Activated CD8-positive, alpha-beta T cell treated with anti-CD3 and anti-CD28 coated beads, Interleukin-2, amount 10 ng/mL, durations not matched to agents 7 days and 5 days (primary cell): ENCODE results near the gene PADI4. TPM values are rescaled to one million over a fixed set of nuclear protein-coding genes. Genes with fewer than 3 reads are reported as not detected.

ENCODE experiments used
- ATAC-seq: fragments of 150-1000 bp; cut with Tn5 transposase; one replicate; pipeline ENCODE4 v1.10.0; 2021; ENCODE audit warnings: moderate library complexity
- CTCF ChIA-PET: fragments of 350-600 bp; sonication (Branson Sonifier 250); formaldehyde crosslinking; loops from one replicate; lab custom pipeline; 2021; ENCODE audit warnings: antibody characterized with exemption; lab: Charles Lee
- POLR2A ChIA-PET: fragments of 350-600 bp; sonication (Branson Sonifier 250); formaldehyde crosslinking; loops from one replicate; lab custom pipeline; 2021; ENCODE audit warnings: antibody characterized with exemption; lab: Charles Lee
- DNase-seq: peaks from one replicate; pipeline ENCODE4 v3.0.0-alpha.2; 2020
- H3K27ac Mint-ChIP-seq: one replicate; pipeline ENCODE4 v1.8.0; 2021; ENCODE audit warnings: mild to moderate bottlenecking, mixed read lengths
- H3K27me3 Mint-ChIP-seq: one replicate; pipeline ENCODE4 v1.8.0; 2021; ENCODE audit warnings: low read depth, mixed read lengths
- H3K36me3 Mint-ChIP-seq: one replicate; pipeline ENCODE4 v1.8.0; 2021; ENCODE audit warnings: low read depth, mixed read lengths
- H3K4me1 Mint-ChIP-seq: one replicate; pipeline ENCODE4 v1.8.0; 2021; ENCODE audit warnings: low read depth, mixed read lengths
- H3K4me3 Mint-ChIP-seq: one replicate; pipeline ENCODE4 v1.8.0; 2021; ENCODE audit warnings: mild to moderate bottlenecking, mixed read lengths
- H3K9me3 Mint-ChIP-seq: one replicate; pipeline ENCODE4 v1.8.0; 2022; ENCODE audit warnings: mixed read lengths; ENCODE audit not compliant: insufficient read depth
- total RNA-seq, 2 experiments: library from RNA; stranded (reverse); gene quantifications; one replicate each; pipeline ENCODE4 v1.2.3, GENCODE V29; 2021

Gene PADI4
- total RNA-seq, 2 experiments from 2014 or later, result 0.95 to 1.0 TPM

- Mint-ChIP-seq H3K36me3 (no peaks in the 10 kb centered on the region), H3K4me3 (no peak overlapping the region), H3K9me3 (no peaks in the 10 kb centered on the region), H3K27ac (no peak overlapping the region), H3K27me3 (peaks cover 3% of the 10 kb centered on the region), H3K4me1 (no peaks in the 10 kb centered on the region)
- POLR2A ChIA-PET, result no interaction called here
- CTCF ChIA-PET, result interaction anchor here (0.8 to 1.0 kb wide), 2 partner anchors 147 to 169 kb away, joined by 3 to 6 read pairs; no protein-coding TSS in a partner anchor
- DNase-seq, result no peak
- ATAC-seq, result no peak
These were observed 34.9 kb upstream of the PADI4 start for GRCh38 chr1:17273096-17273495.

GRCh38 chr1:17274186-17275170 is 33.5 kb upstream of the PADI4 start:
- ChIA-PET CTCF (interaction anchor here (0.6 to 1.4 kb wide), 6 partner anchors 10 to 171 kb away, joined by 3 to 6 read pairs (median 3); no protein-coding TSS in a partner anchor), POLR2A (no interaction called here)
- Mint-ChIP-seq H3K27me3 (peaks cover 3% of the 10 kb centered on the region), H3K27ac (no peak overlapping the region), H3K36me3 (no peaks in the 10 kb centered on the region), H3K9me3 (no peaks in the 10 kb centered on the region), H3K4me3 (no peak overlapping the region), H3K4me1 (no peaks in the 10 kb centered on the region)
- peak; percentile 35 for DNase-seq
- peak; percentile 27 for ATAC-seq

GRCh38 chr1:17276568-17276967 is 31.4 kb upstream of the PADI4 start:
- POLR2A ChIA-PET, result no interaction called here
- H3K9me3 Mint-ChIP-seq, result no peaks in the 10 kb centered on the region
- no peak overlapping the region for H3K4me3 Mint-ChIP-seq

GRCh38 chr1:17277511-17278159 is 30.4 kb upstream of the PADI4 start:
- Mint-ChIP-seq H3K27ac (no peak overlapping the region), H3K36me3 (no peaks in the 10 kb centered on the region)

More at GRCh38 chr1:17276568-17276967, 31.4 kb upstream of the PADI4 start:
- Mint-ChIP-seq H3K4me1 (no peaks in the 10 kb centered on the region), H3K36me3 (no peaks in the 10 kb centered on the region), H3K27me3 (peaks cover 3% of the 10 kb centered on the region), H3K27ac (no peak overlapping the region)
- DNase-seq (no peak), ATAC-seq (no peak)
- CTCF ChIA-PET, result no interaction called here

GRCh38 chr1:17278996-17279830 is 28.8 kb upstream of the PADI4 start:
- ChIA-PET POLR2A (no interaction called here), CTCF (no interaction called here)
- Mint-ChIP-seq H3K36me3 (no peaks in the 10 kb centered on the region), H3K4me1 (no peaks in the 10 kb centered on the region), H3K27me3 (peaks cover 8% of the 10 kb centered on the region), H3K9me3 (no peaks in the 10 kb centered on the region), H3K4me3 (no peak overlapping the region), H3K27ac (no peak overlapping the region)
- ATAC-seq, result no peak
- no peak for DNase-seq

More at GRCh38 chr1:17277511-17278159, 30.4 kb upstream of the PADI4 start:
- POLR2A ChIA-PET, result no interaction called here
- Mint-ChIP-seq H3K9me3 (no peaks in the 10 kb centered on the region), H3K4me1 (no peaks in the 10 kb centered on the region), H3K4me3 (no peak overlapping the region), H3K27me3 (peaks cover 8% of the 10 kb centered on the region)
- ATAC-seq (no peak), DNase-seq (no peak)
- CTCF ChIA-PET, result no interaction called here

GRCh38 chr1:17280436-17280835 is 27.6 kb upstream of the PADI4 start:
- CTCF ChIA-PET, result no interaction called here
- ATAC-seq (no peak), DNase-seq (no peak)
- Mint-ChIP-seq H3K9me3 (no peaks in the 10 kb centered on the region), H3K27ac (no peak overlapping the region), H3K4me1 (no peaks in the 10 kb centered on the region), H3K36me3 (no peaks in the 10 kb centered on the region), H3K27me3 (peaks cover 7% of the 10 kb centered on the region), H3K4me3 (no peak overlapping the region)
- POLR2A ChIA-PET, result no interaction called here

GRCh38 chr1:17280894-17281293 is 27.1 kb upstream of the PADI4 start:
- no peak for ATAC-seq
- DNase-seq, result no peak
- ChIA-PET POLR2A (no interaction called here), CTCF (no interaction called here)
- H3K4me3 Mint-ChIP-seq, result no peak overlapping the region
- no peaks in the 10 kb centered on the region for H3K4me1 Mint-ChIP-seq
- no peaks in the 10 kb centered on the region for H3K36me3 Mint-ChIP-seq
- no peaks in the 10 kb centered on the region for H3K9me3 Mint-ChIP-seq
- peaks cover 6% of the 10 kb centered on the region for H3K27me3 Mint-ChIP-seq
- no peak overlapping the region for H3K27ac Mint-ChIP-seq

GRCh38 chr1:17281775-17282181 is 26.2 kb upstream of the PADI4 start:
- Mint-ChIP-seq H3K27ac (no peak overlapping the region), H3K4me1 (no peaks in the 10 kb centered on the region), H3K36me3 (no peaks in the 10 kb centered on the region), H3K9me3 (no peaks in the 10 kb centered on the region), H3K27me3 (peaks cover 6% of the 10 kb centered on the region), H3K4me3 (no peak overlapping the region)
- DNase-seq, result no peak
- CTCF ChIA-PET, result no interaction called here
- POLR2A ChIA-PET, result interaction anchor here (0.7 kb wide), 1 partner anchor 546 kb away, joined by 3 read pairs; no protein-coding TSS in a partner anchor
- ATAC-seq, result no peak

- no peak for DNase-seq
- Mint-ChIP-seq H3K4me1 (no peaks in the 10 kb centered on the region), H3K27me3 (peaks cover 6% of the 10 kb centered on the region), H3K27ac (no peak overlapping the region), H3K36me3 (no peaks in the 10 kb centered on the region), H3K4me3 (no peak overlapping the region), H3K9me3 (no peaks in the 10 kb centered on the region)
- ChIA-PET POLR2A (no interaction called here), CTCF (no interaction called here)
- no peak for ATAC-seq
These were observed 25.2 kb upstream of the PADI4 start for GRCh38 chr1:17282836-17283235.

- DNase-seq, result no peak
- Mint-ChIP-seq H3K27me3 (peaks cover 6% of the 10 kb centered on the region), H3K9me3 (no peaks in the 10 kb centered on the region), H3K4me1 (no peaks in the 10 kb centered on the region), H3K36me3 (no peaks in the 10 kb centered on the region), H3K4me3 (no peak overlapping the region), H3K27ac (no peak overlapping the region)
- ChIA-PET CTCF (no interaction called here), POLR2A (no interaction called here)
- no peak for ATAC-seq
These were observed 21.4 kb upstream of the PADI4 start for GRCh38 chr1:17286646-17287045.

GRCh38 chr1:17287130-17287776 is 20.7 kb upstream of the PADI4 start:
- Mint-ChIP-seq H3K9me3 (no peaks in the 10 kb centered on the region), H3K27me3 (peaks cover under 1% of the 10 kb centered on the region), H3K4me3 (no peak overlapping the region), H3K27ac (no peak overlapping the region), H3K4me1 (no peaks in the 10 kb centered on the region), H3K36me3 (no peaks in the 10 kb centered on the region)
- ATAC-seq, result no peak
- ChIA-PET POLR2A (no interaction called here), CTCF (no interaction called here)
- no peak for DNase-seq
